ENCODE results near the gene NDUFB2.

DNA sequence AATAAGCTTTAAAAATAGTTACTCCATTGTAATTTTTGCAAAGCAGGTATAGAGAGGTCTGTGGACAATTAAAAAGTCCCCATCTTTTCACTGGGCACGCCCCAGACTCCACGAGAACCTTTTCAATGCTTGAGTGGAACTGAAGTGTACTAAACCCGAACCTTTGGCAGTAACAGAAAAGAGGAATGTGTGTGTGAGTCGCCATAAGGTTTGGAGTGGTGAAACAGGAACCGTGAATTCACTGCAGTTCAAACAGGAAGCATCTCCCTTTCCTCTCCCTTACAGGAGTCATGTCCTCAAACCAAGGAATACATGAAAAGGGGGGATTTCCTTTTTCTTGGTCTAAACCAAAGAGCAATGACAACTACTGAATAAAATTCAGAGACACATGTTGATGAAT, 23.2 kb downstream of the NDUFB2 start:
- TF ChIP-seq, protein P1, sequence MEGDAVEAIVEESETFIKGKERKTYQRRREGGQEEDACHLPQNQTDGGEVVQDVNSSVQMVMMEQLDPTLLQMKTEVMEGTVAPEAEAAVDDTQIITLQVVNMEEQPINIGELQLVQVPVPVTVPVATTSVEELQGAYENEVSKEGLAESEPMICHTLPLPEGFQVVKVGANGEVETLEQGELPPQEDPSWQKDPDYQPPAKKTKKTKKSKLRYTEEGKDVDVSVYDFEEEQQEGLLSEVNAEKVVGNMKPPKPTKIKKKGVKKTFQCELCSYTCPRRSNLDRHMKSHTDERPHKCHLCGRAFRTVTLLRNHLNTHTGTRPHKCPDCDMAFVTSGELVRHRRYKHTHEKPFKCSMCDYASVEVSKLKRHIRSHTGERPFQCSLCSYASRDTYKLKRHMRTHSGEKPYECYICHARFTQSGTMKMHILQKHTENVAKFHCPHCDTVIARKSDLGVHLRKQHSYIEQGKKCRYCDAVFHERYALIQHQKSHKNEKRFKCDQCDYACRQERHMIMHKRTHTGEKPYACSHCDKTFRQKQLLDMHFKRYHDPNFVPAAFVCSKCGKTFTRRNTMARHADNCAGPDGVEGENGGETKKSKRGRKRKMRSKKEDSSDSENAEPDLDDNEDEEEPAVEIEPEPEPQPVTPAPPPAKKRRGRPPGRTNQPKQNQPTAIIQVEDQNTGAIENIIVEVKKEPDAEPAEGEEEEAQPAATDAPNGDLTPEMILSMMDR (conservative IDR thresholded peaks at IDR 0.05; ENCODE audit: low read depth, low read length), result no peak
- TF ChIP-seq EZH2phosphoT487 (IDR thresholded peaks at IDR 0.05; ENCODE audit: borderline replicate concordance, low read length), result no peak
